Transverse colon (tissue), 4 donors: ENCODE data around the gene LATS1.

Experiments used
- CTCF ChIP-seq, 5 experiments: fragments of 200-600 bp in 3 of 5; fragments of 450-650 bp in 2 of 5; sonication (generic) in 3 of 5; IDR thresholded peaks; 1 replicate in 2 of 5; 2 replicates in 3 of 5; pipeline ENCODE4 v1.5.1; 2016 to 2017; ENCODE audit warnings: antibody characterized with exemption in 5 of 5, inconsistent platforms in 3 of 5, mild to moderate bottlenecking in 2 of 5, moderate library complexity in 1 of 5
- EP300 ChIP-seq: sonication (generic); formaldehyde crosslinking; IDR thresholded peaks from one replicate; pipeline ENCODE4 v1.6.1; 2017; ENCODE audit warnings: antibody characterized with exemption, low read depth
- POLR2A ChIP-seq: fragments of 450-650 bp; IDR thresholded peaks from one replicate; pipeline ENCODE4 v1.6.1; 2016; ENCODE audit warnings: antibody characterized with exemption, mild to moderate bottlenecking, moderate library complexity
- POLR2AphosphoS5 ChIP-seq, 3 donors: sonication (generic); formaldehyde crosslinking; IDR thresholded peaks; one replicate each; pipeline ENCODE4 v1.6.1; 2016; ENCODE audit warnings: antibody characterized with exemption in 3 of 3

- no peak for TF ChIP-seq POLR2A
- TF ChIP-seq CTCF (IDR thresholded peaks at IDR 0.05) = no peak
- no peak for TF ChIP-seq POLR2AphosphoS5 (IDR thresholded peaks at IDR 0.05)
- no peak for TF ChIP-seq EP300
These were observed 57.9 kb downstream of the LATS1 start for GRCh38 chr6:149660028-149660427.
